MM.1S (cell line): ENCODE data around the gene DNMT3A.

ENCODE experiments used
- CTCF ChIP-seq: fragments of 300-600 bp; sonication (generic); IDR thresholded peaks from 2 replicates; pipeline ENCODE4 v1.5.1; 2016; ENCODE audit warnings: antibody characterized with exemption, low read length, mixed read lengths
- EZH2phosphoT487 ChIP-seq: fragments of 300-600 bp; sonication (generic); IDR thresholded peaks from 2 replicates; pipeline ENCODE4 v1.6.1; 2018; ENCODE audit warnings: antibody characterized with exemption, low read length

GRCh38 chr2:25266399-25266798 is 75.3 kb downstream of the DNMT3A start:
- TF ChIP-seq CTCF, result no peak
- TF ChIP-seq EZH2phosphoT487, result no peak
